ENCODE data around the gene CYP11A1.
A peak's percentile ranks its signal among the peaks of the same experiment; 100 is the strongest.
"Not testable (repeated sequence)": the region's sequence is repeated elsewhere in the genome, so short reads cannot be mapped to it uniquely, and the experiment has no call there.

The CYP11A1 gene

GRCh38 chr15:74369084-74369745, 1.8 kb upstream of the CYP11A1 start:
- in situ Hi-C loops (cut with HindIII; ENCODE audit: low sequenced_read_pairs) = no loop called here
- TF ChIP-seq CTCF (IDR thresholded peaks at IDR 0.05; ENCODE audit: low read depth, low read length) = no peak
- DNase-seq (ENCODE audit: low read depth, low spot score) = no peak
- no peak overlapping the region for H3K4me3 ChIP-seq (ENCODE audit: low read depth, low read length)

GRCh38 chr15:74368121-74368520, 675 bp upstream of the CYP11A1 start:
- no peak for TF ChIP-seq CTCF (IDR thresholded peaks at IDR 0.05; ENCODE audit: low read depth, low read length)
- DNase-seq (ENCODE audit: low read depth, low spot score) = no peak
- in situ Hi-C loops (cut with HindIII; ENCODE audit: low sequenced_read_pairs) = no loop called here
- H3K4me3 ChIP-seq (ENCODE audit: low read depth, low read length) = no peak overlapping the region

GRCh38 chr15:74365598-74366445, 1.6 kb downstream of the CYP11A1 start:
- TF ChIP-seq CTCF (IDR thresholded peaks at IDR 0.05; ENCODE audit: low read depth, low read length) = no peak
- DNase-seq (ENCODE audit: low read depth, low spot score) = peak; percentile 19
- in situ Hi-C loops (cut with HindIII; ENCODE audit: low sequenced_read_pairs) = no loop called here
- H3K4me3 ChIP-seq (ENCODE audit: low read depth, low read length) = peak overlapping the region; percentile 44

GRCh38 chr15:74364936-74365597, 2.4 kb downstream of the CYP11A1 start:
- in situ Hi-C loops (cut with HindIII; ENCODE audit: low sequenced_read_pairs) = no loop called here
- H3K4me3 ChIP-seq (ENCODE audit: low read depth, low read length) = peak overlapping the region; percentile 44
- DNase-seq (ENCODE audit: low read depth, low spot score) = no peak
- no peak for TF ChIP-seq CTCF (IDR thresholded peaks at IDR 0.05; ENCODE audit: low read depth, low read length)

GRCh38 chr15:74362482-74362881, 5.0 kb downstream of the CYP11A1 start:
- TF ChIP-seq CTCF (IDR thresholded peaks at IDR 0.05; ENCODE audit: low read depth, low read length) = no peak
- DNase-seq (ENCODE audit: low read depth, low spot score) = no peak
- no peak overlapping the region for H3K4me3 ChIP-seq (ENCODE audit: low read depth, low read length)
- in situ Hi-C loops (cut with HindIII; ENCODE audit: low sequenced_read_pairs) = no loop called here

- H3K4me3 ChIP-seq (ENCODE audit: low read depth, low read length); in situ Hi-C loops (cut with HindIII; ENCODE audit: low sequenced_read_pairs); DNase-seq (ENCODE audit: low read depth, low spot score): not testable (repeated sequence)
Observed at GRCh38 chr15:74360855-74361254, 6.6 kb downstream of the CYP11A1 start.

GRCh38 chr15:74359376-74359775, 8.1 kb downstream of the CYP11A1 start:
- H3K4me3 ChIP-seq (ENCODE audit: low read depth, low read length); DNase-seq (ENCODE audit: low read depth, low spot score); in situ Hi-C loops (cut with HindIII; ENCODE audit: low sequenced_read_pairs): not testable (repeated sequence)

GRCh38 chr15:74357514-74357913, 9.9 kb downstream of the CYP11A1 start:
- in situ Hi-C loops (cut with HindIII; ENCODE audit: low sequenced_read_pairs); DNase-seq (ENCODE audit: low read depth, low spot score); H3K4me3 ChIP-seq (ENCODE audit: low read depth, low read length): not testable (repeated sequence)

- DNase-seq (ENCODE audit: low read depth, low spot score); H3K4me3 ChIP-seq (ENCODE audit: low read depth, low read length); in situ Hi-C loops (cut with HindIII; ENCODE audit: low sequenced_read_pairs): not testable (repeated sequence)
Observed at GRCh38 chr15:74356050-74356449, 11.4 kb downstream of the CYP11A1 start.

GRCh38 chr15:74353992-74354391, 13.5 kb downstream of the CYP11A1 start:
- H3K4me3 ChIP-seq (ENCODE audit: low read depth, low read length); DNase-seq (ENCODE audit: low read depth, low spot score); in situ Hi-C loops (cut with HindIII; ENCODE audit: low sequenced_read_pairs): not testable (repeated sequence)
